SKM-1 treated with dmso at 0.1 percent for 144 hours (cell line): Measurements from ENCODE around the gene ANKUB1.

Source experiments
- DNase-seq: peaks from one replicate; lab custom pipeline; 2025; ENCODE audit not compliant: unreplicated experiment; lab: John Stamatoyannopoulos, UW

Gene ANKUB1

GRCh38 chr3:149809699-149810098 lies 17.3 kb upstream of the ANKUB1 start:
- no peak for DNase-seq

GRCh38 chr3:149808209-149808829 lies 16.0 kb upstream of the ANKUB1 start:
- peak; percentile 30 for DNase-seq

- DNase-seq, result no peak
Observed at GRCh38 chr3:149806171-149806778, 13.9 kb upstream of the ANKUB1 start.

GRCh38 chr3:149801639-149802038 lies 9.3 kb upstream of the ANKUB1 start:
- no peak for DNase-seq

- DNase-seq, result no peak
Observed at GRCh38 chr3:149801195-149801594, 8.8 kb upstream of the ANKUB1 start.

- no peak for DNase-seq
Observed at GRCh38 chr3:149800693-149801092, 8.3 kb upstream of the ANKUB1 start.

GRCh38 chr3:149796026-149796425 lies 3.7 kb upstream of the ANKUB1 start:
- DNase-seq, result no peak

- DNase-seq, result no peak
Observed at GRCh38 chr3:149790698-149791097, 1.7 kb downstream of the ANKUB1 start.

GRCh38 chr3:149790268-149790667 lies 2.1 kb downstream of the ANKUB1 start:
- no peak for DNase-seq

- DNase-seq, result no peak
Observed at GRCh38 chr3:149784064-149784704, 8.2 kb downstream of the ANKUB1 start.

- peak; percentile 75 for DNase-seq
Observed at GRCh38 chr3:149783576-149783975, 8.8 kb downstream of the ANKUB1 start.

- no peak for DNase-seq
Observed at GRCh38 chr3:149781741-149782140, 10.6 kb downstream of the ANKUB1 start.

GRCh38 chr3:149781211-149781610 lies 11.1 kb downstream of the ANKUB1 start:
- DNase-seq, result peak; percentile 69

GRCh38 chr3:149777414-149778214 lies 14.7 kb downstream of the ANKUB1 start:
- no peak for DNase-seq

- no peak for DNase-seq
Observed at GRCh38 chr3:149776170-149776569, 16.2 kb downstream of the ANKUB1 start.

GRCh38 chr3:149772861-149773260 lies 19.5 kb downstream of the ANKUB1 start:
- no peak for DNase-seq

GRCh38 chr3:149771652-149772271 lies 20.6 kb downstream of the ANKUB1 start:
- DNase-seq, result peak; percentile 6

- DNase-seq, result no peak
Observed at GRCh38 chr3:149770246-149770645, 22.1 kb downstream of the ANKUB1 start.

GRCh38 chr3:149768704-149769103 lies 23.6 kb downstream of the ANKUB1 start:
- DNase-seq, result no peak

- no peak for DNase-seq
Observed at GRCh38 chr3:149767720-149768119, 24.6 kb downstream of the ANKUB1 start.

- peak; percentile 15 for DNase-seq
Observed at GRCh38 chr3:149765762-149766334, 26.5 kb downstream of the ANKUB1 start.
